ENCODE measurements around the gene DNAJA2. TPM values are rescaled to one million over a fixed set of nuclear protein-coding genes. Genes with fewer than 3 reads are reported as not detected.
A peak's percentile ranks its signal among the peaks of the same experiment; 100 is the strongest.

The DNAJA2 gene
- total RNA-seq, 1 experiment from 2014 or later, result 101 TPM

DNA sequence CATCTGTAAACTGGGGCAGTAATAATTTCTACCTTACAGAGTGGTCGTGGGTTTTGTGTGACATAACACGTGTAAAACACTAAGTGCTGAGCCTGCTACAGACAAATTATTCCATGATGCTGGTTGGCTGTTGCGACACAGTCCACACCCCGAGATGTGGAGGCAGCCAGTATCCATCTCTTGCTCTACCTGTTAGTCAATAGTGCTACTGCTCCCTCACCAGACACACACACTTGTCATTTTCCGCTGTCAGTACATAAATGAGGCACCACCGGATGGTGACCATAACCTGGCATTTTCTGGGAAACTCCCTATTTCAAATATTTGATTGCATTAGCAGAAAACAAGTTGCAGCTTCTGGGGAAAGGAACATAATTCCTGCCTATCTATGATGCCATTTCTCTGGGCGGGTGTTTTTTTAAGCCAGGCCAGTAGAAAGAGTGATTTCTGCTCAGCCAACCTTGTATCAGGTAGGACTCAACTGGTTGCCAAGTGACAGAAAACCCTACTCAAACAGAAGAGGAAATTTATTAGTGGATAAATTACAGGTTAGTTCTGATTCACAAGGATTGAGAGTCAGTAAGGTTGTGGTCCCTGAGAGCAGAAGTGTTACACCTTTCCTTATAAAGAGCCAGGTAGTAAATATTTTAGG lies 24.1 kb downstream of the DNAJA2 start:
- TF ChIP-seq ZBTB21 (CRISPR knock-in tag; IDR thresholded peaks at IDR 0.05; ENCODE audit: borderline replicate concordance), result no peak
- TF ChIP-seq, protein P1, sequence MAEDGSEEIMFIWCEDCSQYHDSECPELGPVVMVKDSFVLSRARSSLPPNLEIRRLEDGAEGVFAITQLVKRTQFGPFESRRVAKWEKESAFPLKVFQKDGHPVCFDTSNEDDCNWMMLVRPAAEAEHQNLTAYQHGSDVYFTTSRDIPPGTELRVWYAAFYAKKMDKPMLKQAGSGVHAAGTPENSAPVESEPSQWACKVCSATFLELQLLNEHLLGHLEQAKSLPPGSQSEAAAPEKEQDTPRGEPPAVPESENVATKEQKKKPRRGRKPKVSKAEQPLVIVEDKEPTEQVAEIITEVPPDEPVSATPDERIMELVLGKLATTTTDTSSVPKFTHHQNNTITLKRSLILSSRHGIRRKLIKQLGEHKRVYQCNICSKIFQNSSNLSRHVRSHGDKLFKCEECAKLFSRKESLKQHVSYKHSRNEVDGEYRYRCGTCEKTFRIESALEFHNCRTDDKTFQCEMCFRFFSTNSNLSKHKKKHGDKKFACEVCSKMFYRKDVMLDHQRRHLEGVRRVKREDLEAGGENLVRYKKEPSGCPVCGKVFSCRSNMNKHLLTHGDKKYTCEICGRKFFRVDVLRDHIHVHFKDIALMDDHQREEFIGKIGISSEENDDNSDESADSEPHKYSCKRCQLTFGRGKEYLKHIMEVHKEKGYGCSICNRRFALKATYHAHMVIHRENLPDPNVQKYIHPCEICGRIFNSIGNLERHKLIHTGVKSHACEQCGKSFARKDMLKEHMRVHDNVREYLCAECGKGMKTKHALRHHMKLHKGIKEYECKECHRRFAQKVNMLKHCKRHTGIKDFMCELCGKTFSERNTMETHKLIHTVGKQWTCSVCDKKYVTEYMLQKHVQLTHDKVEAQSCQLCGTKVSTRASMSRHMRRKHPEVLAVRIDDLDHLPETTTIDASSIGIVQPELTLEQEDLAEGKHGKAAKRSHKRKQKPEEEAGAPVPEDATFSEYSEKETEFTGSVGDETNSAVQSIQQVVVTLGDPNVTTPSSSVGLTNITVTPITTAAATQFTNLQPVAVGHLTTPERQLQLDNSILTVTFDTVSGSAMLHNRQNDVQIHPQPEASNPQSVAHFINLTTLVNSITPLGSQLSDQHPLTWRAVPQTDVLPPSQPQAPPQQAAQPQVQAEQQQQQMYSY (CRISPR knock-in tag; IDR thresholded peaks at IDR 0.05), result no peak
- no peak for TF ChIP-seq RORB (CRISPR knock-in tag; IDR thresholded peaks at IDR 0.05)
- TF ChIP-seq, protein P2, sequence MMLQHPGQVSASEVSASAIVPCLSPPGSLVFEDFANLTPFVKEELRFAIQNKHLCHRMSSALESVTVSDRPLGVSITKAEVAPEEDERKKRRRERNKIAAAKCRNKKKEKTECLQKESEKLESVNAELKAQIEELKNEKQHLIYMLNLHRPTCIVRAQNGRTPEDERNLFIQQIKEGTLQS (CRISPR knock-in tag; conservative IDR thresholded peaks at IDR 0.05), result no peak
- no peak for TF ChIP-seq ZNF423 (CRISPR knock-in tag; IDR thresholded peaks at IDR 0.05)
- TF ChIP-seq, protein P3, sequence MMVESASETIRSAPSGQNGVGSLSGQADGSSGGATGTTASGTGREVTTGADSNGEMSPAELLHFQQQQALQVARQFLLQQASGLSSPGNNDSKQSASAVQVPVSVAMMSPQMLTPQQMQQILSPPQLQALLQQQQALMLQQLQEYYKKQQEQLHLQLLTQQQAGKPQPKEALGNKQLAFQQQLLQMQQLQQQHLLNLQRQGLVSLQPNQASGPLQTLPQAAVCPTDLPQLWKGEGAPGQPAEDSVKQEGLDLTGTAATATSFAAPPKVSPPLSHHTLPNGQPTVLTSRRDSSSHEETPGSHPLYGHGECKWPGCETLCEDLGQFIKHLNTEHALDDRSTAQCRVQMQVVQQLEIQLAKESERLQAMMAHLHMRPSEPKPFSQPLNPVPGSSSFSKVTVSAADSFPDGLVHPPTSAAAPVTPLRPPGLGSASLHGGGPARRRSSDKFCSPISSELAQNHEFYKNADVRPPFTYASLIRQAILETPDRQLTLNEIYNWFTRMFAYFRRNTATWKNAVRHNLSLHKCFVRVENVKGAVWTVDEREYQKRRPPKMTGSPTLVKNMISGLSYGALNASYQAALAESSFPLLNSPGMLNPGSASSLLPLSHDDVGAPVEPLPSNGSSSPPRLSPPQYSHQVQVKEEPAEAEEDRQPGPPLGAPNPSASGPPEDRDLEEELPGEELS (CRISPR knock-in tag; IDR thresholded peaks at IDR 0.05), result no peak
- ATAC-seq (no peak), DNase-seq (ENCODE audit: low spot score) (no peak)
- CTCF ChIA-PET, result interaction anchor here (1.0 to 2.8 kb wide), 6 partner anchors 21 to 1216 kb away, joined by 3 to 12 read pairs (median 4); no protein-coding TSS in a partner anchor
- no peak overlapping the region for H3K4me3 Mint-ChIP-seq
- H3K9me3 Mint-ChIP-seq, result no peaks in the 10 kb centered on the region
- H3K27me3 Mint-ChIP-seq (ENCODE audit: low read depth), result no peaks in the 10 kb centered on the region
- no peaks in the 10 kb centered on the region for H3K4me1 Mint-ChIP-seq
- peak overlapping the region; percentile 42; the same call in 1 of the 2 replicates for H3K27ac Mint-ChIP-seq
- POLR2A ChIA-PET, result interaction anchor here (0.6 to 0.7 kb wide), 2 partner anchors 11 to 22 kb away, joined by 3 read pairs; no protein-coding TSS in a partner anchor
- H3K36me3 Mint-ChIP-seq, result no peaks in the 10 kb centered on the region

DNA sequence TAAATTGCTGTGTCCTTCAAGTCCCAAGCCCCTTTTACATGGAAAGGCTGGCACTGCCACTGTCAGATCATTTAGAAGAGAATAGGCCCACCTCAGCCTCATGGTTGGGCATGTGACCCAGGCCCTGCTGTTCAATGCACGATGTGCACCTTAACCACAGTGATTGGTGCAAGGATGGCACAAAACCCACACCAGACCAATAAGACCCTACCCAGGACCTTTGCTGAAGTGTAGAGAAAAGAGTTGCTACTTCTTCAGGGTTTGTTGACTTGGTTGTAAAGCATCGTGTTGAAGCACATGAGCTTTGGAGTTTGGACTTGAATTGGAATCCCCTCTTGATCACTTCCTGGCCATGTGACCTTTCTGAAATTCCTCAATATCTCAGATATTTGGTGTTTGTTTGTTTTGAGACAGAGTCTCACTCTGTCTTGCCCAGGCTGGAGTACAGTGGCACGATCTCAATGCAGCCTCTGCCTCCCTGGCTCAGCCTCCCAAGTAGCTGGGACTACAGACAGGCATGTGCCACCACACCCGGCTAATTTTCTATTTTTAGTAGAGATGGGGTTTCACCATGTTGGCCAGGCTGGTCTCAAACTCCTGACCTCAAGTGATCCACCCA lies 24.8 kb downstream of the DNAJA2 start:
- no peak for DNase-seq (ENCODE audit: low spot score)
- ATAC-seq, result no peak
- TF ChIP-seq FOXP1 (CRISPR knock-in tag; IDR thresholded peaks at IDR 0.05; ENCODE audit: borderline replicate concordance), result no peak
- no peak for TF ChIP-seq SMAD4 (CRISPR knock-in tag; IDR thresholded peaks at IDR 0.05)
- no peak for TF ChIP-seq CREB1 (CRISPR knock-in tag; IDR thresholded peaks at IDR 0.05)
- TF ChIP-seq, protein P4, sequence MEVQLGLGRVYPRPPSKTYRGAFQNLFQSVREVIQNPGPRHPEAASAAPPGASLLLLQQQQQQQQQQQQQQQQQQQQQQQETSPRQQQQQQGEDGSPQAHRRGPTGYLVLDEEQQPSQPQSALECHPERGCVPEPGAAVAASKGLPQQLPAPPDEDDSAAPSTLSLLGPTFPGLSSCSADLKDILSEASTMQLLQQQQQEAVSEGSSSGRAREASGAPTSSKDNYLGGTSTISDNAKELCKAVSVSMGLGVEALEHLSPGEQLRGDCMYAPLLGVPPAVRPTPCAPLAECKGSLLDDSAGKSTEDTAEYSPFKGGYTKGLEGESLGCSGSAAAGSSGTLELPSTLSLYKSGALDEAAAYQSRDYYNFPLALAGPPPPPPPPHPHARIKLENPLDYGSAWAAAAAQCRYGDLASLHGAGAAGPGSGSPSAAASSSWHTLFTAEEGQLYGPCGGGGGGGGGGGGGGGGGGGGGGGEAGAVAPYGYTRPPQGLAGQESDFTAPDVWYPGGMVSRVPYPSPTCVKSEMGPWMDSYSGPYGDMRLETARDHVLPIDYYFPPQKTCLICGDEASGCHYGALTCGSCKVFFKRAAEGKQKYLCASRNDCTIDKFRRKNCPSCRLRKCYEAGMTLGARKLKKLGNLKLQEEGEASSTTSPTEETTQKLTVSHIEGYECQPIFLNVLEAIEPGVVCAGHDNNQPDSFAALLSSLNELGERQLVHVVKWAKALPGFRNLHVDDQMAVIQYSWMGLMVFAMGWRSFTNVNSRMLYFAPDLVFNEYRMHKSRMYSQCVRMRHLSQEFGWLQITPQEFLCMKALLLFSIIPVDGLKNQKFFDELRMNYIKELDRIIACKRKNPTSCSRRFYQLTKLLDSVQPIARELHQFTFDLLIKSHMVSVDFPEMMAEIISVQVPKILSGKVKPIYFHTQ (CRISPR knock-in tag; IDR thresholded peaks at IDR 0.05), result no peak
- TF ChIP-seq, protein P3 (CRISPR knock-in tag; IDR thresholded peaks at IDR 0.05), result no peak
- peak; percentile 43; the same call in 1 of the 2 replicates for TF ChIP-seq GABPB1 (CRISPR knock-in tag; IDR thresholded peaks at IDR 0.05)
- TF ChIP-seq, protein P5, sequence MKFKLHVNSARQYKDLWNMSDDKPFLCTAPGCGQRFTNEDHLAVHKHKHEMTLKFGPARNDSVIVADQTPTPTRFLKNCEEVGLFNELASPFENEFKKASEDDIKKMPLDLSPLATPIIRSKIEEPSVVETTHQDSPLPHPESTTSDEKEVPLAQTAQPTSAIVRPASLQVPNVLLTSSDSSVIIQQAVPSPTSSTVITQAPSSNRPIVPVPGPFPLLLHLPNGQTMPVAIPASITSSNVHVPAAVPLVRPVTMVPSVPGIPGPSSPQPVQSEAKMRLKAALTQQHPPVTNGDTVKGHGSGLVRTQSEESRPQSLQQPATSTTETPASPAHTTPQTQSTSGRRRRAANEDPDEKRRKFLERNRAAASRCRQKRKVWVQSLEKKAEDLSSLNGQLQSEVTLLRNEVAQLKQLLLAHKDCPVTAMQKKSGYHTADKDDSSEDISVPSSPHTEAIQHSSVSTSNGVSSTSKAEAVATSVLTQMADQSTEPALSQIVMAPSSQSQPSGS (CRISPR knock-in tag; IDR thresholded peaks at IDR 0.05; ENCODE audit: borderline replicate concordance, low read depth), result no peak
- no peak for TF ChIP-seq ZNF423 (CRISPR knock-in tag; IDR thresholded peaks at IDR 0.05)
- TF ChIP-seq, protein P6, sequence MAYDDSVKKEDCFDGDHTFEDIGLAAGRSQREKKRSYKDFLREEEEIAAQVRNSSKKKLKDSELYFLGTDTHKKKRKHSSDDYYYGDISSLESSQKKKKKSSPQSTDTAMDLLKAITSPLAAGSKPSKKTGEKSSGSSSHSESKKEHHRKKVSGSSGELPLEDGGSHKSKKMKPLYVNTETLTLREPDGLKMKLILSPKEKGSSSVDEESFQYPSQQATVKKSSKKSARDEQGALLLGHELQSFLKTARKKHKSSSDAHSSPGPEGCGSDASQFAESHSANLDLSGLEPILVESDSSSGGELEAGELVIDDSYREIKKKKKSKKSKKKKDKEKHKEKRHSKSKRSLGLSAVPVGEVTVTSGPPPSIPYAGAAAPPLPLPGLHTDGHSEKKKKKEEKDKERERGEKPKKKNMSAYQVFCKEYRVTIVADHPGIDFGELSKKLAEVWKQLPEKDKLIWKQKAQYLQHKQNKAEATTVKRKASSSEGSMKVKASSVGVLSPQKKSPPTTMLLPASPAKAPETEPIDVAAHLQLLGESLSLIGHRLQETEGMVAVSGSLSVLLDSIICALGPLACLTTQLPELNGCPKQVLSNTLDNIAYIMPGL (CRISPR knock-in tag; IDR thresholded peaks at IDR 0.05), result no peak
- ChIA-PET CTCF (interaction anchor here (0.6 to 2.8 kb wide), 9 partner anchors 8 to 1216 kb away, joined by 3 to 17 read pairs (median 4); no protein-coding TSS in a partner anchor), POLR2A (no interaction called here)
- H3K9me3 Mint-ChIP-seq, result peaks cover 3% of the 10 kb centered on the region; the same call in 1 of the 2 replicates
- H3K4me3 Mint-ChIP-seq, result no peak overlapping the region
- no peaks in the 10 kb centered on the region for H3K27me3 Mint-ChIP-seq (ENCODE audit: low read depth)
- H3K36me3 Mint-ChIP-seq, result no peaks in the 10 kb centered on the region
- H3K27ac Mint-ChIP-seq, result no peak overlapping the region
- no peaks in the 10 kb centered on the region for H3K4me1 Mint-ChIP-seq

Data from WTC11 (cell line).